Neural progenitor cell (in vitro differentiated cells): ENCODE measurements around the gene KRTAP23-1. TPM values are rescaled to one million over a fixed set of nuclear protein-coding genes. Genes with fewer than 3 reads are reported as not detected.

ENCODE experiments used
- DNase-seq: peaks from one replicate; pipeline ENCODE4 v3.0.0-alpha.2; 2016; ENCODE audit warnings: low spot score
- H2AFZ ChIP-seq: fragments of 200-600 bp; sonication (generic); replicated peaks from 2 replicates; pipeline ENCODE4 v1.6.1; 2016; ENCODE audit warnings: antibody characterized with exemption
- H3F3A ChIP-seq: fragments of 200-600 bp; sonication (generic); 2 replicates; pipeline ENCODE4 v1.6.1; 2016; ENCODE audit warnings: antibody characterized with exemption, low read depth
- H3K27ac ChIP-seq: fragments of 200-600 bp; sonication (generic); 2 replicates; pipeline ENCODE4 v1.5.1; 2016; ENCODE audit warnings: mild to moderate bottlenecking
- H3K27me3 ChIP-seq: fragments of 200-600 bp; sonication (generic); 2 replicates; pipeline ENCODE4 v1.6.1; 2016; ENCODE audit warnings: mild to moderate bottlenecking, moderate library complexity
- H3K36me3 ChIP-seq: fragments of 200-600 bp; sonication (generic); 2 replicates; pipeline ENCODE4 v1.5.1; 2016
- H3K4me1 ChIP-seq: fragments of 200-600 bp; sonication (generic); 2 replicates; pipeline ENCODE4 v1.6.1; 2016; ENCODE audit warnings: mixed run types
- H3K4me2 ChIP-seq: fragments of 200-600 bp; sonication (generic); 2 replicates; pipeline ENCODE4 v1.6.1; 2016
- H3K4me3 ChIP-seq: fragments of 200-600 bp; sonication (generic); 2 replicates; pipeline ENCODE4 v1.5.1; 2016
- H3K79me2 ChIP-seq: fragments of 200-600 bp; sonication (generic); 2 replicates; pipeline ENCODE4 v1.6.1; 2016; ENCODE audit warnings: low read depth
- H3K9ac ChIP-seq: fragments of 200-600 bp; sonication (generic); 2 replicates; pipeline ENCODE4 v1.6.1; 2016
- H3K9me3 ChIP-seq: fragments of 200-600 bp; sonication (generic); 2 replicates; pipeline ENCODE4 v1.5.1; 2016; ENCODE audit warnings: low read depth
- H4K20me1 ChIP-seq: fragments of 200-600 bp; sonication (generic); 2 replicates; pipeline ENCODE4 v1.6.1; 2016; ENCODE audit warnings: low read depth
- H3K27ac Mint-ChIP-seq: 3 replicates; pipeline ENCODE4 v1.8.0; 2021; ENCODE audit warnings: mixed read lengths
- H3K27me3 Mint-ChIP-seq: 2 replicates; pipeline ENCODE4 v1.8.0; 2022; ENCODE audit warnings: low read depth, mild to moderate bottlenecking, inconsistent platforms, moderate library complexity, mixed read lengths; ENCODE audit not compliant: insufficient read depth
- H3K36me3 Mint-ChIP-seq: 3 replicates; pipeline ENCODE4 v1.8.0; 2021; ENCODE audit warnings: mixed read lengths
- H3K4me1 Mint-ChIP-seq: 3 replicates; pipeline ENCODE4 v1.8.0; 2021; ENCODE audit warnings: mixed read lengths
- H3K4me3 Mint-ChIP-seq: 3 replicates; pipeline ENCODE4 v1.8.0; 2021; ENCODE audit warnings: mild to moderate bottlenecking, moderate library complexity, mixed read lengths
- H3K9me3 Mint-ChIP-seq: 3 replicates; pipeline ENCODE4 v1.8.0; 2020; ENCODE audit warnings: mixed read lengths
- EZH2 ChIP-seq: fragments of 200-600 bp; sonication (generic); IDR thresholded peaks from 2 replicates; pipeline ENCODE4 v1.6.1; 2017; ENCODE audit warnings: antibody characterized with exemption, mild to moderate bottlenecking, moderate library complexity
- EZH2phosphoT487 ChIP-seq: fragments of 200-600 bp; sonication (generic); IDR thresholded peaks from 2 replicates; pipeline ENCODE4 v1.6.1; 2017; ENCODE audit warnings: antibody characterized with exemption
- total RNA-seq: library from RNA; depleted of rRNA; stranded (reverse); fragments of >200 nt; gene quantifications from 2 replicates; pipeline ENCODE4 v1.2.3, GENCODE V29; 2015; ENCODE audit warnings: low replicate concordance
- TF ChIP-seq, protein P1 (sequence below): fragments of 200-600 bp; sonication (generic); IDR thresholded peaks from 2 replicates; pipeline ENCODE4 v1.5.1; 2017; ENCODE audit warnings: antibody characterized with exemption, mild to moderate bottlenecking

KRTAP23-1 gene
- total RNA-seq, 1 donor from 2014 or later = not detected

DNA sequence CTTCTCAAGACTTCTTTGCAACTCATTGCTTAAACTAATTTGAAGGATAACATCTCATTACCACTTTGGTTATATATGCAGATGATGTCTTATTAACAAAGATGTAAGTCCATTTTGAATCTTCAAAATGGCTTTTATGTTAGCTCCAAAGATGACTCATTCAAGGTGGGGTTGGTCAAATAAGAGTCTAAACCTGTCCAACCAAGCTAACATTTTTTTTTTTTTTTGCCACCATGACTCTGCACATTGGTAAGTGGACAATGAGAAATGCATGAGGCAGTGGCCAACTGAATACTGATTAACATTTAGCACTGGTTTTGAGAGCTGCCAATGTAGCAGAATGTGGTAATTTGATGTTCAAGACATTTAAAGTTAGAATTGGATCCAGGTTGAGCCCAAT is 10.6 kb downstream of the KRTAP23-1 start:
- H3F3A ChIP-seq = no peaks in the 10 kb centered on the region
- no peaks in the 10 kb centered on the region for H3K79me2 ChIP-seq
- H4K20me1 ChIP-seq = no peaks in the 10 kb centered on the region
- H3K27ac ChIP-seq = no peak overlapping the region
- Mint-ChIP-seq H3K4me1 (no peaks in the 10 kb centered on the region), H3K27me3 (peaks cover 2% of the 10 kb centered on the region), H3K36me3 (no peaks in the 10 kb centered on the region), H3K4me3 (no peak overlapping the region), H3K9me3 (no peaks in the 10 kb centered on the region), H3K27ac (no peak overlapping the region)
- TF ChIP-seq, protein P1, sequence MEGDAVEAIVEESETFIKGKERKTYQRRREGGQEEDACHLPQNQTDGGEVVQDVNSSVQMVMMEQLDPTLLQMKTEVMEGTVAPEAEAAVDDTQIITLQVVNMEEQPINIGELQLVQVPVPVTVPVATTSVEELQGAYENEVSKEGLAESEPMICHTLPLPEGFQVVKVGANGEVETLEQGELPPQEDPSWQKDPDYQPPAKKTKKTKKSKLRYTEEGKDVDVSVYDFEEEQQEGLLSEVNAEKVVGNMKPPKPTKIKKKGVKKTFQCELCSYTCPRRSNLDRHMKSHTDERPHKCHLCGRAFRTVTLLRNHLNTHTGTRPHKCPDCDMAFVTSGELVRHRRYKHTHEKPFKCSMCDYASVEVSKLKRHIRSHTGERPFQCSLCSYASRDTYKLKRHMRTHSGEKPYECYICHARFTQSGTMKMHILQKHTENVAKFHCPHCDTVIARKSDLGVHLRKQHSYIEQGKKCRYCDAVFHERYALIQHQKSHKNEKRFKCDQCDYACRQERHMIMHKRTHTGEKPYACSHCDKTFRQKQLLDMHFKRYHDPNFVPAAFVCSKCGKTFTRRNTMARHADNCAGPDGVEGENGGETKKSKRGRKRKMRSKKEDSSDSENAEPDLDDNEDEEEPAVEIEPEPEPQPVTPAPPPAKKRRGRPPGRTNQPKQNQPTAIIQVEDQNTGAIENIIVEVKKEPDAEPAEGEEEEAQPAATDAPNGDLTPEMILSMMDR = no peak
- no peak for TF ChIP-seq EZH2
- TF ChIP-seq EZH2phosphoT487 = no peak
- no peaks in the 10 kb centered on the region for H3K27me3 ChIP-seq
- no peak overlapping the region for H3K9ac ChIP-seq
- H3K4me3 ChIP-seq = no peak overlapping the region
- no peak for DNase-seq
- no peaks in the 10 kb centered on the region for H3K36me3 ChIP-seq
- no peak overlapping the region for H3K4me2 ChIP-seq
- no peaks in the 10 kb centered on the region for H3K4me1 ChIP-seq
- no peak overlapping the region for H2AFZ ChIP-seq
- H3K9me3 ChIP-seq = no peaks in the 10 kb centered on the region

DNA sequence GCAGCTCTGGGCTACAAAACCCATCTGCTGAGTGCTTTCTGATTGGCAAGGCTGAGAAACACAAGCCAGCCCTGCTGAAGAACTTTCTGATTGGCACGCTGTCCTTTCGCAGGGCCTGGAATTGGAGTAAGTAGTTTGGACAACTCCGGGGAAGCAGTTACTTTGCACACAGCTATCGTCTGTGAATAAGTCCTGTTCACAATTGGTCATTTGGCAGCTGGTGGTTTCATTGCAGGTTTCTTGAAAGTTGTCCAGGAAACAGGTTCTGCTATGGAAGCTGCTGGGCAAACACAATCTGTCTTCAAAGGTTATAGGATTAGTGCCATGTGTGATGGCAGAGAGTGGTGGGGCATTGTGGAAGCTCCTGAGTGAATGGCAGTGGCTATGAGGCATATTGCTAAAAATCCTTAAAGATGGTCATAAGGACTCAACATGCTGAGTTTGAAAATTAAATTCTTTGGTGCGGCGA is 11.1 kb downstream of the KRTAP23-1 start, which contains the start of gene KRTAP27-1:
KRTAP27-1 (minus strand) TSS at position 419 of the 469 bp plus-strand sequence; CDS start at position 393, 26 bp downstream.
- Mint-ChIP-seq H3K4me3 (no peak within 1 kb of the TSS), H3K27ac (peak within 1 kb of the TSS; percentile 78), H3K4me1 (no peaks in the 10 kb centered on the region), H3K9me3 (no peaks in the 10 kb centered on the region), H3K36me3 (no peaks in the 10 kb centered on the region), H3K27me3 (peaks cover 2% of the 10 kb centered on the region)
- H3K4me2 ChIP-seq = no peak within 1 kb of the TSS
- no peak within 1 kb of the TSS for H3K4me3 ChIP-seq
- TF ChIP-seq EZH2phosphoT487 (no peak), EZH2 (no peak)
- TF ChIP-seq, protein P1 = no peak
- H3K9me3 ChIP-seq = no peaks in the 10 kb centered on the region
- H3K4me1 ChIP-seq = no peaks in the 10 kb centered on the region
- H3F3A ChIP-seq = no peaks in the 10 kb centered on the region
- no peaks in the 10 kb centered on the region for H3K27me3 ChIP-seq
- H2AFZ ChIP-seq = no peak within 1 kb of the TSS
- no peak within 1 kb of the TSS for H3K27ac ChIP-seq
- DNase-seq = no peak
- no peaks in the 10 kb centered on the region for H4K20me1 ChIP-seq
- no peaks in the 10 kb centered on the region for H3K79me2 ChIP-seq
- H3K9ac ChIP-seq = no peak within 1 kb of the TSS
- no peaks in the 10 kb centered on the region for H3K36me3 ChIP-seq

DNA sequence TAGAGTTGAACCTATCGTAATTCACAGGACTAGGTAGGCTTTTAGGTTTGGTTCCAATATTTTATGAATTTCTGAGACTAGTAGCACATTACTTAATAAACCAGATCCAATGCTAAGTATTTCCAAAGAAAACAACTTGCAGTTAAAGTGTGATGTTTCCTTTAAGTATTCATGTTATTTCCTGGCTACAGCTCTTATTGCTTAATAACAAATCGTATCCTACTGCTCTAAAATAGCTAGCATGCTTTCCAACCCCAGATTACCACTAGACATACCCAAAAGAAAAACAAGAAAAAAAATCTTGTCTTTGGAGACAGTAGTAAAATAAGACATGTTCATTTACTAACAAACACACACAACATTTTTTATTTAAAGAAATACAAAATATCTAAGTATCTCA is 11.8 kb downstream of the KRTAP23-1 start:
- Histone ChIP-seq H3K79me2 (no peaks in the 10 kb centered on the region), H3K27me3 (no peaks in the 10 kb centered on the region), H2AFZ (no peak overlapping the region), H3K4me2 (no peak overlapping the region), H3K9me3 (no peaks in the 10 kb centered on the region), H3K4me3 (no peak overlapping the region), H3K9ac (no peak overlapping the region), H4K20me1 (no peaks in the 10 kb centered on the region), H3K4me1 (no peaks in the 10 kb centered on the region), H3F3A (no peaks in the 10 kb centered on the region), H3K27ac (no peak overlapping the region), H3K36me3 (no peaks in the 10 kb centered on the region)
- no peak for DNase-seq
- TF ChIP-seq EZH2phosphoT487 (no peak), EZH2 (no peak)
- TF ChIP-seq, protein P1 = no peak
- no peaks in the 10 kb centered on the region for H3K9me3 Mint-ChIP-seq
- no peaks in the 10 kb centered on the region for H3K36me3 Mint-ChIP-seq
- H3K27me3 Mint-ChIP-seq = peaks cover 2% of the 10 kb centered on the region
- H3K4me1 Mint-ChIP-seq = no peaks in the 10 kb centered on the region
- H3K27ac Mint-ChIP-seq = no peak overlapping the region
- no peak overlapping the region for H3K4me3 Mint-ChIP-seq
